HepG2 (cell line): ENCODE data around the gene LGI1. TPM values are rescaled to one million over a fixed set of nuclear protein-coding genes. Genes with fewer than 3 reads are reported as not detected.

Experiments
- ATAC-seq: fragments of 200-7000 bp; cut with Tn5 transposase; 3 replicates; pipeline ENCODE4 v1.9.1; 2020; ENCODE audit warnings: mild to moderate bottlenecking, moderate library complexity
- BruUV-seq: library from RNA; stranded (reverse); fragments of 400-500 nt; replicated peaks from 2 replicates; lab custom pipeline; 2021; lab: Mats Ljungman, UMichigan
- CTCF ChIA-PET: fragments of 300-600 bp; formaldehyde crosslinking; extraction: SDS; loops from one replicate; lab custom pipeline; 2021; ENCODE audit warnings: low total read pairs, inconsistent platforms, low intra/inter-chr PET ratio; lab: Yijun Ruan, JAX
- POLR2A ChIA-PET: fragments of 350-600 bp; sonication (Branson Sonifier 250); formaldehyde crosslinking; loops from one replicate; lab custom pipeline; 2020; ENCODE audit warnings: antibody characterized with exemption, inconsistent platforms; lab: Yijun Ruan, JAX
- DNase-seq: peaks from one replicate; pipeline ENCODE4 v3.0.0-alpha.2; 2015; ENCODE audit warnings: low spot score
- FAIRE-seq: peaks from 3 replicates; lab custom pipeline; 2011; peaks lifted over from hg19 to GRCh38; lab: Jason Lieb, UNC
- H2AFZ ChIP-seq: one replicate; pipeline ENCODE4 v1.6.1; 2011; ENCODE audit warnings: low read length, inconsistent platforms
- H3K27ac ChIP-seq: fragments of 300-600 bp; 3 replicates; pipeline ENCODE4 v1.8.0; 2011; ENCODE audit warnings: mixed run types, mild to moderate bottlenecking, mixed read lengths, low read length, inconsistent platforms; ENCODE audit not compliant: insufficient read depth; ENCODE audit errors: extremely low read length
- H3K27me3 ChIP-seq, 2 experiments: fragments of 200-600 bp in 1 of 2; 2 replicates in 1 of 2; 3 replicates in 1 of 2; pipeline versions ENCODE4 v1.6.0 to v1.8.0; 2011; ENCODE audit warnings: low read length in 2 of 2, mild to moderate bottlenecking in 2 of 2, moderate library complexity in 2 of 2, inconsistent platforms in 1 of 2; ENCODE audit not compliant: insufficient read depth in 2 of 2, control insufficient read depth in 1 of 2
- H3K36me3 ChIP-seq, 2 experiments: fragments of 200-600 bp in 1 of 2; replicated peaks in 1 of 2; 2 replicates in 1 of 2; 3 replicates in 1 of 2; pipeline versions ENCODE4 v1.5.1 to v1.8.0; 2011; ENCODE audit warnings: low read length in 2 of 2, inconsistent platforms in 1 of 2; ENCODE audit not compliant: insufficient read depth in 2 of 2, control insufficient read depth in 1 of 2
- H3K4me1 ChIP-seq: 2 replicates; pipeline ENCODE4 v1.5.1; 2012; ENCODE audit warnings: low read length, inconsistent platforms; ENCODE audit not compliant: insufficient read depth
- H3K4me2 ChIP-seq: 2 replicates; pipeline ENCODE4 v1.6.0; 2011; ENCODE audit warnings: low read depth, low read length, inconsistent platforms
- H3K4me3 ChIP-seq, 3 experiments: fragments of 200-600 bp in 1 of 3; sonication (generic), shearing (Covaris generic) in 1 of 3; replicated peaks in 1 of 3; 2 replicates each; pipeline ENCODE4 v1.5.1; 2011 to 2016; ENCODE audit warnings: low read length in 3 of 3, inconsistent platforms in 2 of 3, low read depth in 2 of 3, mild to moderate bottlenecking in 2 of 3, control low read depth in 1 of 3, mixed read lengths in 1 of 3; ENCODE audit not compliant: insufficient read depth in 1 of 3
- H3K79me2 ChIP-seq: one replicate; pipeline ENCODE4 v1.6.1; 2011; ENCODE audit warnings: low read length, inconsistent platforms; ENCODE audit not compliant: insufficient read depth
- H3K9ac ChIP-seq: 2 replicates; pipeline ENCODE4 v1.6.0; 2011; ENCODE audit warnings: mild to moderate bottlenecking, low read depth, low read length, inconsistent platforms; ENCODE audit not compliant: insufficient read depth
- H3K9me3 ChIP-seq: 2 replicates; pipeline ENCODE4 v1.5.1; 2012; ENCODE audit warnings: mild to moderate bottlenecking, low read length
- H4K20me1 ChIP-seq: 2 replicates; pipeline ENCODE4 v1.6.0; 2011; ENCODE audit warnings: inconsistent platforms, mild to moderate bottlenecking, low read length, moderate library complexity; ENCODE audit not compliant: insufficient read depth
- NFYB ChIP-seq: sonication (generic); formaldehyde crosslinking; IDR thresholded peaks from 2 replicates; pipeline ENCODE4 v1.4.0; 2020; ENCODE audit warnings: missing genetic modification reagents
- PHF21A ChIP-seq: sonication (generic); formaldehyde crosslinking; IDR thresholded peaks from 2 replicates; pipeline ENCODE4 v1.5.0; 2020; ENCODE audit warnings: mild to moderate bottlenecking, missing genetic modification reagents
- STAG1 ChIP-seq: sonication (generic); formaldehyde crosslinking; IDR thresholded peaks from 2 replicates; pipeline ENCODE4 v1.4.0; 2020; ENCODE audit warnings: missing genetic modification reagents
- TAF15 ChIP-seq: fragments of 200-400 bp; formaldehyde crosslinking; IDR thresholded peaks from one replicate; pipeline ENCODE4 v1.6.1; 2018; ENCODE audit warnings: mild to moderate bottlenecking, low read depth, low read length; ENCODE audit not compliant: poor library complexity, severe bottlenecking
- ZNF225 ChIP-seq: sonication (generic); formaldehyde crosslinking; IDR thresholded peaks from 2 replicates; pipeline ENCODE4 v1.4.0; 2020; ENCODE audit warnings: mild to moderate bottlenecking, missing genetic modification reagents
- ZNF646 ChIP-seq: sonication (generic); formaldehyde crosslinking; IDR thresholded peaks from 2 replicates; pipeline ENCODE4 v1.9.0; 2021; ENCODE audit warnings: mild to moderate bottlenecking, missing genetic modification reagents
- WGBS: methylation state at CpG from one replicate; pipeline ENCODE4 v1.1.6; 2017; ENCODE audit warnings: low lambda C conversion rate; 5-methylcytosine and 5-hydroxymethylcytosine counted together
- in situ Hi-C: cut with HindIII; loops from 2 replicates; pipeline ENCODE4 v1.10.0; 2017; ENCODE audit warnings: low pct_unique_long_range_greater_than_20kb; ENCODE audit not compliant: extremely low pct_ligation_motif_present
- intact Hi-C: fragments of 100-400 bp; cut with micrococcal nuclease; formaldehyde crosslinking; loops from one replicate; pipeline ENCODE4 v1.10.0; 2022; ENCODE audit not compliant: unreplicated experiment
- polyA plus RNA-seq, 8 experiments: library from polyadenylated mRNA; depleted of rRNA in 3 of 8; stranded (reverse) in 7 of 8; unstranded in 1 of 8; fragments of >200 nt; fragmentation: Illumina TruSeq in 4 of 8; extraction: Trizol in 4 of 8; gene quantifications; 2 replicates each; pipeline versions ENCODE4 v1.2.1 to v1.2.3, GENCODE V29; 2011 to 2016; ENCODE audit warnings: low read depth in 4 of 8, missing spikeins in 1 of 8, mixed read lengths in 1 of 8; ENCODE audit not compliant: insufficient read depth in 1 of 8
- total RNA-seq, 5 experiments: library from RNA; depleted of rRNA; stranded (reverse); fragments of >200 nt; fragmentation: Illumina TruSeq; extraction: Trizol; gene quantifications; 2 replicates each; pipeline ENCODE4 v1.2.3, GENCODE V29; 2016; ENCODE audit warnings: low read depth in 1 of 5

Gene LGI1
- total and polyA plus RNA-seq, 2 of the 13 experiments (the other 11 are each of a cell fraction or from before 2014, with no cell fraction given) = not detected

DNA sequence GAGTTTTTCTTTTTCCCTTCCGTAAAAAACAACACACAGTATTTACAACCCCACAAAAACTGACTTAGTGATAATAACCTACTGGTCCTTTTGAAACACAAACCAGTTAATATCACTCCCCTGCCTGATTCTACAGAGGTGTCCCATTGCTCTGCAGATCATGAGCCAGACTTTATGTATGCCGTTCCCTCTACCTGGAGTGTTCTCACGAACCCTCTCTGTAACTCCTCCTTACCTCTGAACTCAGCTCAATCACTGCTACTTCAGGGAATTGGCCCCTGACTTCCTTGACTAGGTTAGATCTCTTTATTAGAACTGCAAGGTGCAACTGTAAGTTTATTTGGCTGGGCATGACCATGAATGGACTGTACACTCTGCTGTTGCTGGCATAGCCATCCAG, 1.6 kb upstream of the LGI1 start (continued):
- no peak for TF ChIP-seq ZNF646 (CRISPR knock-in tag)
- TF ChIP-seq TAF15 = no peak
- no peak for TF ChIP-seq ZNF225 (CRISPR knock-in tag)
- TF ChIP-seq PHF21A (CRISPR knock-in tag) = no peak

- peaks cover 0 to 46% of the 10 kb centered on the region in 2 experiments; a peak in 4 of 5 replicates for H3K27me3 ChIP-seq
- H4K20me1 ChIP-seq = no peaks in the 10 kb centered on the region
- 8% methylated on average over 5 of the region's 5 CpGs for WGBS
- H3K4me2 ChIP-seq = no peak overlapping the region
- H3K9me3 ChIP-seq = no peaks in the 10 kb centered on the region
- in situ Hi-C loops = no loop called here
- H3K27ac ChIP-seq = no peak overlapping the region
- no peaks in the 10 kb centered on the region for H3K36me3 ChIP-seq
- no peak overlapping the region for H2AFZ ChIP-seq
- no peaks in the 10 kb centered on the region for H3K79me2 ChIP-seq
- no peak overlapping the region for H3K4me3 ChIP-seq
- DNase-seq (no peak), FAIRE-seq (no peak), ATAC-seq (peak; percentile 69)
- 0 out of 2 replicates have a peak, but pooled peaks have one; percentile 17 for TF ChIP-seq STAG1
- no peak for TF ChIP-seq NFYB (CRISPR knock-in tag)
- intact Hi-C loops = no loop called here
- H3K9ac ChIP-seq = no peak overlapping the region
- ChIA-PET CTCF (no interaction called here), POLR2A (no interaction called here)
- BruUV-seq = no TSS peak
- no peaks in the 10 kb centered on the region for H3K4me1 ChIP-seq
These were observed 600 bp upstream of the LGI1 start for GRCh38 chr10:93757136-93757535.
